ENCODE results near the gene PHLDB2. TPM values are rescaled to one million over a fixed set of nuclear protein-coding genes. Genes with fewer than 3 reads are reported as not detected.
"Not testable (repeated sequence)": the region's sequence is repeated elsewhere in the genome, so short reads cannot be mapped to it uniquely, and the experiment has no call there.

Gene PHLDB2
- total RNA-seq, 1 experiment from 2014 or later, result 30.7 TPM

DNA sequence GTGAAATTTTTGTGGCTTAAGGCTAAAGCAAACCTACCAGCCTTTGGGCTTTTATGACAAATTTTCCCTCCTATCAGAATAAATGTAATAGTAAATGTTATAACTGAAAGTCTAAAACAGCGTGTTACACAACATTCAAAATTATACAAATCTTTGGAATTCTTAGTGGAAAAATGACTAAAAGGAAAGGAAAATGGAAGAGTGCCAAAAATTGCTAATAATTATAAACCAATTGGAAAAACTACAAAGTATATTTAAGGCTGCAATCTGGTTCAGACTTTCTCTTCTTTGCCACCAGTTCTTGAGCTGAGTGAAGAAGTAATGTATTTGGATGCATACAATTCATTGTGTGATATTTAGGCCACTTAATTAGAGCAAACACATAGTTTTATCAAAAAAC is 45.6 kb upstream of the PHLDB2 start:
- BruUV-seq (replicated peaks), result no TSS peak
- DNase-seq, result no peak
- Mint-ChIP-seq H3K4me1 (ENCODE audit: low read depth, unreplicated experiment) (peaks cover 14% of the 10 kb centered on the region), H3K36me3 (ENCODE audit: insufficient read depth, unreplicated experiment) (no peaks in the 10 kb centered on the region), H3K9me3 (ENCODE audit: low read depth, unreplicated experiment) (peaks cover 2% of the 10 kb centered on the region), H3K27ac (ENCODE audit: unreplicated experiment) (no peak overlapping the region), H3K27me3 (ENCODE audit: unreplicated experiment) (no peaks in the 10 kb centered on the region), H3K4me3 (ENCODE audit: low read depth, unreplicated experiment) (no peak overlapping the region)
- intact Hi-C loops (cut with micrococcal nuclease; ENCODE audit: unreplicated experiment), result loop anchor here (5.0 kb wide), 1 partner anchor 39 kb away; no protein-coding TSS in a partner anchor
- CTCF ChIA-PET, result interaction anchor here (0.9 kb wide), 1 partner anchor 10 kb away, joined by 4 read pairs; no protein-coding TSS in a partner anchor
- TF ChIP-seq, protein P1, sequence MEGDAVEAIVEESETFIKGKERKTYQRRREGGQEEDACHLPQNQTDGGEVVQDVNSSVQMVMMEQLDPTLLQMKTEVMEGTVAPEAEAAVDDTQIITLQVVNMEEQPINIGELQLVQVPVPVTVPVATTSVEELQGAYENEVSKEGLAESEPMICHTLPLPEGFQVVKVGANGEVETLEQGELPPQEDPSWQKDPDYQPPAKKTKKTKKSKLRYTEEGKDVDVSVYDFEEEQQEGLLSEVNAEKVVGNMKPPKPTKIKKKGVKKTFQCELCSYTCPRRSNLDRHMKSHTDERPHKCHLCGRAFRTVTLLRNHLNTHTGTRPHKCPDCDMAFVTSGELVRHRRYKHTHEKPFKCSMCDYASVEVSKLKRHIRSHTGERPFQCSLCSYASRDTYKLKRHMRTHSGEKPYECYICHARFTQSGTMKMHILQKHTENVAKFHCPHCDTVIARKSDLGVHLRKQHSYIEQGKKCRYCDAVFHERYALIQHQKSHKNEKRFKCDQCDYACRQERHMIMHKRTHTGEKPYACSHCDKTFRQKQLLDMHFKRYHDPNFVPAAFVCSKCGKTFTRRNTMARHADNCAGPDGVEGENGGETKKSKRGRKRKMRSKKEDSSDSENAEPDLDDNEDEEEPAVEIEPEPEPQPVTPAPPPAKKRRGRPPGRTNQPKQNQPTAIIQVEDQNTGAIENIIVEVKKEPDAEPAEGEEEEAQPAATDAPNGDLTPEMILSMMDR (IDR thresholded peaks at IDR 0.05; ENCODE audit: unreplicated experiment), result no peak

DNA sequence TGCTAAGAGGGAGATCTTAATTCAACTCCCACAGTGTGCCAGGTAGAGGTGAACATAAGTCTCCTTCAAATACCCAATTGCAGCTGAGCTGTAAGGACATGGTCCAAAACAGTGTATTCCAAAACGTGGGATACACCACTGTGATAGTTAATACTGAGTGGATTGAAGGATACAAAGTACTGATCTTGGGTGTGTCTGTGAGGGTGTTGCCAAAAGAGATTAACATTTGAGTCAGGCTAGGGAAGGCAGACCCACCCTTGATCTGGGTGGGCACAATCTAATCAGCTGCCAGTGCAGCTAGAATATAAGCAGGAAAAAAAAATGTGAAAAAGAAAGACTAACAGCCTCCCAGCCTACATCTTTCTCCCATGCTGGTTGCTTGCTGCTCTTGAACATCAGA is 45.1 kb upstream of the PHLDB2 start:
- no TSS peak for BruUV-seq (replicated peaks)
- TF ChIP-seq, protein P1 (IDR thresholded peaks at IDR 0.05; ENCODE audit: unreplicated experiment), result no peak
- intact Hi-C loops (cut with micrococcal nuclease; ENCODE audit: unreplicated experiment), result loop anchor here (5.0 kb wide), 1 partner anchor 38 kb away; no protein-coding TSS in a partner anchor
- peaks cover 5% of the 10 kb centered on the region for H3K9me3 Mint-ChIP-seq (ENCODE audit: low read depth, unreplicated experiment)
- CTCF ChIA-PET, result no interaction called here
- no peaks in the 10 kb centered on the region for H3K36me3 Mint-ChIP-seq (ENCODE audit: insufficient read depth, unreplicated experiment)
- peaks cover 9% of the 10 kb centered on the region for H3K4me1 Mint-ChIP-seq (ENCODE audit: low read depth, unreplicated experiment)
- no peak for DNase-seq
- H3K27me3 Mint-ChIP-seq (ENCODE audit: unreplicated experiment), result no peaks in the 10 kb centered on the region
- no peak overlapping the region for H3K27ac Mint-ChIP-seq (ENCODE audit: unreplicated experiment)
- no peak overlapping the region for H3K4me3 Mint-ChIP-seq (ENCODE audit: low read depth, unreplicated experiment)

DNA sequence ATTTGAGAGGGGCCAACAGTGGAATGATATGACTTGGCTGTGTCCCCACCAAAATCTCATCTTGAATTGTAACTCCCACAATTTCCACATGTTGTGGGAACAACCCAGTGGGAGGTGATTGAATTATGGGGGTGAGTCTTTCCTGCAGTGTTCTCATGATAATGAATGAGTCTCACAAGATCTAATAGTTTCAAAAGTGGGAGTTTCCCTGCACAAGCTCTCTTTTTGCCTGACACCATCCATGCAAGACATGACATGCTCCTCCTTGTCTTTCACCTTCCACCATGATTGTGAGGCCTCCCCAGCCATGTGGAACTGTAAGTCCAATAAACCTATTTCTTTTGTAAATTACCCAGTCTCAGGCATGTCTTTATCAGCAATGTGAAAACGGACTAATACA is 42.3 kb upstream of the PHLDB2 start:
- H3K36me3 Mint-ChIP-seq (ENCODE audit: insufficient read depth, unreplicated experiment); H3K4me3 Mint-ChIP-seq (ENCODE audit: low read depth, unreplicated experiment); H3K9me3 Mint-ChIP-seq (ENCODE audit: low read depth, unreplicated experiment); CTCF ChIA-PET; H3K27me3 Mint-ChIP-seq (ENCODE audit: unreplicated experiment); intact Hi-C loops (cut with micrococcal nuclease; ENCODE audit: unreplicated experiment); DNase-seq; H3K4me1 Mint-ChIP-seq (ENCODE audit: low read depth, unreplicated experiment); BruUV-seq (replicated peaks); H3K27ac Mint-ChIP-seq (ENCODE audit: unreplicated experiment): not testable (repeated sequence)

DNA sequence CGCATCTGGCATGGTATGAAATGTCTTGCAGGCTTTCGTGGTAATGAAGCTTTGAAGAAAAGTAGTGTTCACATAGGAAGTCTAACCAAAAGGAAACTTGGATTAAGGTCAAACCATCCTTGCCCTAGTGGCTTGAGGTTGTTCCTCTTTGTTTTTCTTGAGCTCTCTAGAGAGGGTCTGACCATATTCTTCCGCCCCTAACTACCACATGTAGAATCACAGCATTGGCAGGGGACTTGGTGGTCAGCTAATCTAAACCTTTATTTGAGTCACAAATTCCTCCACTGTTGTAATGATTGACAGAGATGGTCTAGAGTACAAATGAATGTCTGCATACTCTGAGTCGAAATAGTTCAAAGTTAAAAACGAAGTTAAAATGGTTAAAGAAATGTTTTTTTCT is 39.1 kb upstream of the PHLDB2 start:
- no peak overlapping the region for H3K27ac Mint-ChIP-seq (ENCODE audit: unreplicated experiment)
- intact Hi-C loops (cut with micrococcal nuclease; ENCODE audit: unreplicated experiment), result no loop called here

DNA sequence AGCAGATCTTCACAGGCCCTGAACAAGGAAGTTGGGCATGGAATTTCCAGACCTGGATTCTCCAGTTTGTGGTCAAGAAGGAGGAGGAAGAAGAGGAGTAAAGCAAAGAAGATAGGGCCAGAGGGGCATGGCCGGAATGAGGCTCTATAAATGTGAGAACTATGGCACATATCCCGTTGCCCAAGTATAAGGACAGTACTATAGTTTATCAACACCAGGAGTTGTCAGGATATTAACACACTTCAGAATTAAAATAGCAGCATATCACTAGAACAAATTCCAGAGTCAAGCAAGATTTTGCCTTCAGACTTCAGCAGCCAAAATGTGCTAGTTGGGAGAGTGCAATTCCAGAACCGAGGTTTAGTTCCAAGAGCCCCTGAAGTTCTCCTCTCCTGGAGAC is 38.4 kb upstream of the PHLDB2 start:
- no TSS peak for BruUV-seq (replicated peaks)
- TF ChIP-seq, protein P1 (IDR thresholded peaks at IDR 0.05; ENCODE audit: unreplicated experiment), result no peak
- CTCF ChIA-PET, result no interaction called here
- Mint-ChIP-seq H3K36me3 (ENCODE audit: insufficient read depth, unreplicated experiment) (no peaks in the 10 kb centered on the region), H3K27ac (ENCODE audit: unreplicated experiment) (no peak overlapping the region), H3K27me3 (ENCODE audit: unreplicated experiment) (no peaks in the 10 kb centered on the region), H3K4me1 (ENCODE audit: low read depth, unreplicated experiment) (no peaks in the 10 kb centered on the region), H3K4me3 (ENCODE audit: low read depth, unreplicated experiment) (no peak overlapping the region), H3K9me3 (ENCODE audit: low read depth, unreplicated experiment) (peaks cover 6% of the 10 kb centered on the region)
- DNase-seq, result no peak
- intact Hi-C loops (cut with micrococcal nuclease; ENCODE audit: unreplicated experiment), result no loop called here

More for the DNA sequence above, 39.1 kb upstream of the PHLDB2 start:
- peaks cover 8% of the 10 kb centered on the region for H3K9me3 Mint-ChIP-seq (ENCODE audit: low read depth, unreplicated experiment)
- BruUV-seq (replicated peaks), result no TSS peak
- no peaks in the 10 kb centered on the region for H3K27me3 Mint-ChIP-seq (ENCODE audit: unreplicated experiment)
- CTCF ChIA-PET, result interaction anchor here (0.7 kb wide), 1 partner anchor 173 kb away, joined by 4 read pairs; no protein-coding TSS in a partner anchor
- no peak for DNase-seq
- no peaks in the 10 kb centered on the region for H3K4me1 Mint-ChIP-seq (ENCODE audit: low read depth, unreplicated experiment)
- TF ChIP-seq, protein P1 (IDR thresholded peaks at IDR 0.05; ENCODE audit: unreplicated experiment), result no peak
- no peak overlapping the region for H3K4me3 Mint-ChIP-seq (ENCODE audit: low read depth, unreplicated experiment)
- H3K36me3 Mint-ChIP-seq (ENCODE audit: insufficient read depth, unreplicated experiment), result no peaks in the 10 kb centered on the region

Data from Calu3 (cell line).